NCI-H774 (cell line): Measurements from ENCODE around the gene DYNLT3.

Experiments
- DNase-seq: peaks from one replicate; lab custom pipeline; 2025; lab: John Stamatoyannopoulos, UW

The DYNLT3 gene

DNA sequence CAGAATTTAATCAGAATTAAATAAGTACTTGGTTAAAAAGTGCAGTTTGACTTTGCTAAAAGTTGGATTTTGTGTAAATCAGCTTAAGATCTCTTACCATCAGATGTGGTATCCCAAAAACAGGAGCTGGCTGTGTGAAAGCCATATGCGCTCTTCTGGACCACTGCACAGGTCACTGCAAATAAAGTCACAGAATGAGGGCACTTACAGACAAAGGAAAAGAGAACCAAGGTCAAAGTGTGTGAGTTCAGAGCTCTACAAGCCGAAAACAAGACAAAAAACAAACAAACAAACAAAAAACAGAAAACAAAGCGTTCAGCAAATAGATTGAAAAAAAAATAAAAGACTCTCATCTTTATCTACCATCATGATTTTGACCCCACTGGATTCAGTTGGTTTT is 6.4 kb downstream of the DYNLT3 start:
- no peak for DNase-seq

DNA sequence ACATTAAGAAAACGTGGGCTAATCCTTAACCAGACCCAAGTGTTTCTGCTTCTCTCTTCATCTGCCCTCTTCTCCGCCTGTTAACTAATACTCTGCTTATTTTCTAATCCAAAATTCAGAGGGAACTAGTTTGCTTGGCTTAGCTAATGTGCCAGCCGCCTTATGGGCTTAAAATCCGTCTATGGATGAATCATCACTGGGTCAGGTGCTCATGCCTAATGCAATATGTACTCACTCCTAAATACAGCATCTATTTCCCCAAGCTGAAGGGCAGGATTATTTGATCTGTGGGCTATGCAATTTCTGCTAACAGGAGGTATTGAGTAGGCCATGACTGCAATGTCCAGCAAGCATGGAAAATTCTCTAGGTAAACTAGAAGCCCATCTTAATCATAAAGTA is 12.4 kb downstream of the DYNLT3 start:
- DNase-seq, result no peak

DNA sequence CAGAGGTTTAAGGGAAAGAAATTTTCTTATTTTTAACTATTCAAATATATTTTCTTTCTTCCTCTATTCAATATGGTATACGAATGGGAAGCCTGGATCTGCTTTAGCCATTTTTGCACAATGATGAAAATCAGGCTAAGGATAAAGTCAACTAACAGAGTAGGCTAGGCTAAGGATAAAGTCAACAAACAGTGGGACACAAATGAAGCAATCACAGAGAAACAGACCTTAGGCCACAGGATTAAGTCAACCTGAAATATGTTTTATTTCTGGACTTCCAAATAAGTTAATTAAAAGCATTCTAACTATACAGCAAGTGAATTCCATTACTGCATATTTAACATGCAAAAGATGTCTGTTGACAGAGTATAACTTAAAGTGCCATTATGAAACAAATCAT is 17.0 kb downstream of the DYNLT3 start:
- no peak for DNase-seq

DNA sequence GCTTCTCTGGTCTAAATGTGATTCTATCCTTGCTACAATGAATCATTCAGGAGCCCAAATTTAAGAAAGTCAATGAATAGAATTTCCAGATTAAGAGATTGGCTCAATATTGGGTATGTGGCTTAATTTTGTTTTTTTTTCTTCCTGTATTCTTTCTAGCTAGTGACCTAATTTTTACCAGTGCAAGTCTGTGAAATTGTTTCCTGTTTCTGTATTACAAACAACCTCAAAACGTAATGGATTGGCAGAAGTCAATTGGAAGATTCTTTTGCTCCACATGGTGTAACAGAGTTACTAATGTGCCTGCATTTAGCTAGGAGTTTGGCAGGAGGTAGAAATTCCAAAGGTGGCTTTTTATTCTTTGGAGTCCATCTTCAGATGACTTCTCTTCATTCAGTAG is 17.6 kb downstream of the DYNLT3 start:
- no peak for DNase-seq

DNA sequence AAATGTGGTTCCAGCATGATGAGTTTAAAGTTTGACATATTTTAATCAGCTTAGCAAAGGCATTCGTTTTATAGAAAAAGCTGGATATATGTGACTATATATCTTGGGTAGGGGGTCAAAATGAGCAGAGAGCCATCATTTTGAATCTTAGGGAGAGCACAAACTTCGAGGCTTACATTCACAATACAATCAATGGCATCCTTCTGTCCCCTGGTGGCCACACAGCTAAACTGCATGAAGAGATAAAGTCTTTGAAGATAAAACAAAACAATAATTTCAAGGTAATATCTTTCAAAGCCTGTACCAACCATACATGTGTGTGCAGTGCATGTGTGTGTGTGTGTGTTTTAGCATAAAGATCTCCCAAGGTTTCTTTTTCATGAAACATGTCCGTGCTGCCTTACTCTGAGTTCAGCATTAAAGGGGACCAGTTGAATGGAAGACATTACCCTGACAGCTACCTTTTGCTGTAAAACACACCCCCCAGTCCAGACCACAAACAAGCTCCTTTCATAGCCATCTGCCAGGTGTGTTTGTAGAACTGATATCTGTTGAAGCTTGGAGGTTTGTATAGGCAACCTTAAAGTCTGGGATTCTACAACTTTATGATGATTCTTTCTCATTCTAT is 22.0 kb downstream of the DYNLT3 start:
- DNase-seq, result no peak

DNA sequence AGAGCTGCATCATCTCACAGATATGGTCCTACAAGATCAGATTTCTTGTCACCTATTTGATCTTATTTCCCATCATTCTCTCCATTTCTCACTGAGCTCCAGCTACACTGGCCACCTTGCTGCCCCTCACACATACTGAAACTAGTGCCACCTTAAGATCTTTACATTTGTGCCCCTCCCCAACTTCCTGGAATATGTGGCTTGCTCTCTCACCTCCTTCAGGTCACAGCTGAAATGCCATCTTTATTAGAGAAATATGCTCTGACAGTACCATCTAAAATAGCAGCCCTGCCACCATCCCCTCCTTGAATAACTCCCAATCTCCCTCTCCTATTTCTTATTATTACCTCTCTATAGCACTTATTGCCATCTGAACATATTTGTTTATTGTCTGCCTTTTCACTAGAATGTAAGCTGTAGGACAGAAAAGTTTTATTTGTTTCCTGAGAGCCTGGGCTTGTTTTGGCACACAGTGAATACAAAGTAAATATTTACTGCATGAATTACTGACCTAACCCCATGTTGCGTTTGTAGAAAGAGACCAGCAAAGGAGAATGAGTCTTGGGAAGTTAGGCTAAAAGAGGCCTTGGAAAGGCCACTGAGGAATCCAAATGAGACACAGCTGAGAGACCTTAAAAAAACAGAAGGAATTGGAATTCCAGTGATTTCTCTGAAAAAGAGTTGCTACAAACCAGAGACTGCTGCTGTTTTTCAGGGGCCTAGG is 22.7 kb downstream of the DYNLT3 start:
- DNase-seq, result no peak

DNA sequence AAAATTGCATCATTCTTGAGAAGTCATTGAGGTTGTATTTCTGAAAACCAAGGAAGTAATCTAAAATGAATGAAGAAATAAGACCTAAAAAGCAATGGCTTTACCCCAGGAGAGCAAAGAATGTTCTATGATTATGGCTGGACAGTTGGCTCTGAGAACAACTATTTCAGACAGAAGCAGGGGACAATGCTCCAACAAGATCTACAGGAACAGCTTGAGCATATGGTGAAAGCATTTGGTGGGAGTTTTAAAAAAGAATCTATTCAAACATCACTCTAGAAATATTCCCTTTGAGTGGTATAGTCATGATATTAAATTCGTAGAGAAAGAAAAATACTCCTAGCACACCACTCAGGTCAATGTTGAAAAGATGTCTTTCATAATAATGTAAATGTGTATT is 26.7 kb downstream of the DYNLT3 start:
- no peak for DNase-seq

DNA sequence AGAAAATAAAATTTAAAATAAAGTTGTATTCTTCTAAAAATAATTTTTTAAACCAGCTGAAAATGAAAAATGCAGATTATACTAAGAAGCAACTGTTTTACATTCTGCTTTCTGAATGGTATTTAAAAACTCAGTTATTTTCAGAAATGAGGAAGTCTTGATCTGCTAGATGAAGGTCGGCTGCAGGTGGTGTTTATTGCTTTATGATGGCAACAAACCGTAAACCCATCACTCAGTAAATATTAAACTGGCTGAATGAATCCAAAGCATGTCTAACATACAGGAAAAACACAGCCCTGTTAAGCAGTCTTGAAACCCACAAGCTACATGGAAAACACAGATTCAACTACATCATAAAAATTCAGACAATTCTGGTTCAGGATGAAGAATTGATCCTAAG is 29.3 kb downstream of the DYNLT3 start:
- DNase-seq, result no peak

DNA sequence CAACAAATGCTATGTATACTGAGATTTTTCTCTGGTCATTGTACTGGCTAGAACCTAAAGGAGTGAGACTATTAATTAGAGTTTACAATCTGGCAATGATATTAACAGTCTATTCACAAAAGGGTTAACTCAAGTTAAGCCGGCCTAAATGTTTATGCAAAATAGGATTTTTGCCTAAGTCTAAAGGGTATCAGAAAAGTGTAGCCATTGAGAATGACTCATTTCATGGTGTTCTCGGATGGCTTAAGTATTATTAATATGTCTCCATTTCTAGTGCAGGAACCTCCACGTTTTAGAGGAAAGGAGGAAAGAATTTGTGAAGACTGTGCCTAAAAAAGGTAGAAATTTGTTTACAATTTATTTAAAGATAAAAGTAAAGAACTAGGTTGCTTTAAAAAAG is 29.8 kb downstream of the DYNLT3 start:
- no peak for DNase-seq

DNA sequence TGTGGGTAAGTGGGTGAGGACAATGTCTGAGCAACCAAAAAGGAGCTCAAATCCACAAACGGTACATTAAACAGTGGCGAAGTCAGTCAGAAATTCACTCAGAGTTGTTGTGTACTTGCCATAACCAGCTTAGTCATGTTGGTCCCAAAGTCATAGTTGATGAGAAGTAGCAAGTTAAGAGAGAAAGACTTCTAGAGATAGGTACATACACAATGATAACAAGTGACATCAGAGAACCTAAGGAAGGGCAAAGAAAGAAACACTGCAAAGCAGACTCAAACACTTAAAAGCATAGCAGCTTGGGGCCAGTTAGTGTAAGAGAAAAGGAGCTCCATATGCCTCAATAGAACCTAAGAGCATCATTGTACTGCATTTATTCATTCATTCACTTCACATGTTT is 30.2 kb downstream of the DYNLT3 start:
- no peak for DNase-seq

DNA sequence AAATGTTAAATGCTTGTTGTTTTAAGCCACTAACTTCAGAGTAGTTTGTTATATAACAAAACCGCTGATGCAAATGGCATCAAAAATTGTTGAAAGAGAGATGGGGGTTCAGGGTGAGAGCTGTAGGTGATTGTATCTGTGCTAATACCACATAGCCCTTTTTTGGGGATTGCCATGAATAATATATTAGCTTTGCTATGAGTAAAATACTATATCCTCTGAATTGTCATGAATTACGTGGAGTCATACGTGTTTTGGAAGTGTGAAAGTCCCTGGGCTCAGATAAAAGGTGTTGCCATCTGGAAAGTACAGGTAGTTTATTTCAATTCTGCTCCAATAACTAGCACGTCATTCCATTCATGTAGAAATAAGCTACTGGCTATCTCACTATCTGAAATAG is 30.6 kb downstream of the DYNLT3 start:
- DNase-seq, result no peak

DNA sequence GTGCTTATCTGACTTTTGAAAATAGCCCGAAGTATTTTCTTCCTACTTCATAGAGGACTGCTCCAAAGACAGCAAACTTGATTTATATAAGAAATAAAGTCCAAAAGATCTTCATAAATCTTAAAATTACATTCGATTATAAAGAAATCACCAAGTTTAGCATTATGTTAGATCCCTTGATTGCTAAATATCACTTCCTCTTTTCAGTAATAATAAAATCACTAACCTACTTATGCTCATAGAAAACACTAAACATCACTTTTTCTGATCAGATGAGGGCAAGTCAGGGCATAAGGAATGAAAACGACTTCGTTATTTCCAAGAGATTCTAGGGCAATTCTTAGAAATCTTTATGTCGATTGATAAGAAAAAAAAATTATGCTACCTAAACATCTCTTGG is 32.0 kb downstream of the DYNLT3 start:
- DNase-seq, result no peak

DNA sequence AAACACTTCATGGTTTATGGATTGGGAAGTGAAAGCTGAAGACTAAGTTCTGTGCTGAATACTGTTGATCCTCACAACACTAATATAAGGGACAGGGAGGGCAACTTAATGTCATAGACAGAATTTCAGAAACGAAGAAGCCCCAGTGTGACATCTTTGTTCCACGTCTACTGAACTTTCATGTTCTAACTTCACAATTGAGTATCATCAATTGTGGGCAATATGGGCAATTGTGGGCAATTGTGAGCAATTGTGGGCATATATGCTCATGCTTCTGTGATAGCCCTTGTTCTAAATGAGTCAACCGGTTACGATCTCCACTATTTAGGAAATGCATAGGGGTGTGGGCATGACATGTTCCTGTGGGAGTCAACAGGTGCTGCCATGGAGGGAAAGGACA is 33.8 kb downstream of the DYNLT3 start:
- DNase-seq, result no peak

DNA sequence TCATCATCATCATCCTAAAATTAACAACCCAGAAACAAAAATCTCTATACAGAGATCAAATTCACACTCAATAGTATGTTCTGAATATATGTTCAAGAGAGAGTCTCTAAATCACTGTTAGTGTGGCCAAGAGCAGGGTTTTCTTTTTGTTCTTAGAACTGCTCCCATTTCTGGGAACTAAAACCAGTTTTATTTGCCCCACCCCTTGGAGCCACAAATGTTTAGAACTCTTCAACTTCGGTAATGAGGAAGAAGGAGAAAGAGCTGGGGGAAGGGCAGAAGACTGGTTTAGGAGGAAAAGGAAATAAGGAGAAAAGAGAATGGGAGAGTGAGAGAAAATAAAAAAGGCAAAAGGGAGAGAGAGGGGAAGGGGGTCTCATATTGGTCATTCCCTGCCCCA is 35.3 kb downstream of the DYNLT3 start:
- DNase-seq, result no peak

DNA sequence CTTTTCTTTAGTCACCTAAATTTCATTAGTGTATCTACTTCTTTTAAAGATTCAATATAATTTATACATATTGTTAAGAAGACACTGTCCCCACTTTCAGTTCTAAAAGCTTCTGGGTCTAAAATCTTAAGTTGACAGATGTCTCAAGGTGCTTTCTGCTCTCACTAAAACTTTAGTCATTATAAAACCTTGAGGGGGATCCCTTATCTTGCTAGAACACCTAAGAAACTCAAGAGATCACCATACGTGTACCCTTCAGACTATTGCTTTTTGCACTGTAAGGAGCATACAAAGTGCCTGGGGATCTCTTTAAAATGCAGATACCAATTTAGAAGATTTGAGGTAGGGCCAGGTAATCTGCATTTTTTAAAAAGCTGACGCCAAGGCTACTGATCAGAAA is 37.4 kb downstream of the DYNLT3 start:
- no peak for DNase-seq

DNA sequence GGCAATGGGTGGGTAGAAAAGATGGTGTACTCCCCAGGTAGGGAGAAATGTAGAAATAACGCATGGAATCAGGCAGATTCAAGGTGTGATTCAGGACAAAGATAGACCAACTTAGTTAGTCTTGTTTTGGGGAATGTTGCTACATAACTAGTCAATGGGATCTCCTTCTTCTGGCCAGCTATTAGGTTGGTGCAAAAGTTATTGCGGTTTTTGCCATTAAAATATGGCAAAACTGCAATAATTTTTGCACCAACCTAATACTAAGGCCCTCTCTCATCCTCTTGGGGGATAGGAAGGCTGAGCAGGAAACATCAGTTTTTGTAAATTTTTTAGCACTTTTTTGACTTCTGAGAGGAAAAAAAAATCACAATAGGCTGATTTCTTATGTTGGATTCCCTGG is 44.3 kb downstream of the DYNLT3 start:
- DNase-seq, result no peak

DNA sequence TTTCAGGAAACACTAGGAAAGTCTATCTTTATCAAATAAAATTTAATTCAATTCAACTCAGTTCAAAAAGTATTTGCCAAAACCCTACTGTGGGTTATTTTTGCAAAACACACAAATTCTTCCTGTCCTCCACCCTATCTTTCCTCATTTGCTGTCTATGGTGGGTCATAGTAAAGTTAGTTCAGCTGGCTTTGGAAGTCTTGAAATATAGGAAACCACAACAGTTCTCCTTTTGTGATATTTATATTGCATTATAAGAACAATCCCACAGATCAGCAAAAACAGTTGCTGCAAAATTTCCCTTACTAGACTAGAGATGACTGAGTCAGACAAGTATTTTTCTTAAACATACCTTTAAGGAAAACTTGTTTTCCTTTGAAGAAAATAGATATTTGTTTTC is 45.3 kb downstream of the DYNLT3 start:
- no peak for DNase-seq

DNA sequence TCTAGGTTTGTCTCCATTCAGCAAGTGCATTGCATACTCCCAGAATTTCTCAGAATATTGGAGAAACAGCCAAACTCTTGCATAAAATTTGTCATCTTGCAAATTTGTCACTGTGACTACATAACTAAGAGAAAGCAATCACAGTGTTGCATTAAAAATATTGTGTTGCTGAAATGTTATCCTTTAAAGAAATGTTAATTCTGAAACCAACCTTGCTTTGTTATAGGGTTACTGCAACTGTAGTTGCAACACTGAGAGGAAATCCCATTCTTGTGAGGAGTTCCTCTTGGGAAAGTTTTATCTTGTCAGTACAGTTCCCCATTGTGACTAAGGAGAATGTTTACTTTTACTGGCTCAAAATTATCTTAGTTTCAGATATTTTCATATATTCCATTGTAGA is 46.7 kb downstream of the DYNLT3 start:
- no peak for DNase-seq

DNA sequence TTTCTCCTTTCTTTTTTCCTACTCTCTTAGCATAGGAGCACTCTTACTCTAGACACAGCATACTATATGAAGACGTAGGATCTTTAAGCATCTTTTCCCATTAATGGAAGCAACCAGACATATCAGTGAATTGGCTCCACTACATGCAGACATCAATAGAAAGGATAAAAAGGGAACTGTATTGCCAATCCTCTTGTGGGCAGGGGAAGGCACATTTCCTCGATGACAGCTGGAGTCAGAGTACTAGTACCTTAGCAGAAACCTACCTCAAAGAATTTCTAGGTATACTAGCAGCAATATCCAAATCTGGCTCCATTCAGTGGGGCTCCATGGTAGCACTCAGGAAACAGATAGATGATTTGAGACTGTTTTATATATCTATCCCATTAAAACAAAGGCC is 47.4 kb downstream of the DYNLT3 start:
- no peak for DNase-seq

DNA sequence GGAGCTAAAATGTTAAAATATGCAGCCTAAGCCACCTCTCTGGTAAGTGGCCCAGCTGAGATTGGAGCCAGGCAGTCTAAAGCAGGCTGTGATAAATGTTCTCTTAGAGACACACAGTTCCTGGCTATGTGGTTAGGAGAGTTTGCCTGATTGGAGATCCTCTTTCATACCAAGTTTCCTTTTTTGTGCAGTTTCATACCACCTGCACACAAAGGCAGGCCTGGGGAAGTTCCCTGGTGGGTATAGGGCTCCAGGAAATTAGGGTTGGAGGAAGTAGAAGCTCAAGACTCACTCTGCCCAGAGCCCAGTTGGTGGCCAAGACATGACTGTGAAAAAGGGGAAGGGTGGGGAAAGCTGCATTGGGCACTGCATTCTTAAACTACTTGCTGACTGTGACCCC is 50.6 kb downstream of the DYNLT3 start:
- no peak for DNase-seq

DNA sequence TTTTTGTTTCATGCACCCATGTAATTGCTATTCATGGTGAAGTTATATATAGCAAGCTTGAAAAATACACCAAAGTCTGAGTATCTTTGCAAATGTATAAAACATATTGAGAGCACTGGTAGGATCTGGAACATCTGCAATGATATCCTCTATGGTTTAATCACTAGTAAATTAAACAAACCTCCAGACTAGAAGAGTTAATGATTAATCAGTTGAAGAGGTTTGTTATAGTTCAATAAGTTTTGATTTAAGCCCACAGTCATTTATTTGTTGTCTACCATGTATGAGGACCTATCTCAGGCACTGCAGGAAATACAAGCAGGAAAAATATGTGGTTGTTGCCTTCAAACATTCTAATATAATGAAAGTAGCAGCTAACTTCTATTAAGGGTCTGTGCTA is 51.1 kb downstream of the DYNLT3 start:
- no peak for DNase-seq
